NCI-H2107 (cell line): Measurements from ENCODE around the gene SINHCAF.
"Not testable (repeated sequence)": the region's sequence is repeated elsewhere in the genome, so short reads cannot be mapped to it uniquely, and the experiment has no call there.

Source experiments
- DNase-seq: peaks from one replicate; lab custom pipeline; 2025; lab: John Stamatoyannopoulos, UW

The SINHCAF gene

DNA sequence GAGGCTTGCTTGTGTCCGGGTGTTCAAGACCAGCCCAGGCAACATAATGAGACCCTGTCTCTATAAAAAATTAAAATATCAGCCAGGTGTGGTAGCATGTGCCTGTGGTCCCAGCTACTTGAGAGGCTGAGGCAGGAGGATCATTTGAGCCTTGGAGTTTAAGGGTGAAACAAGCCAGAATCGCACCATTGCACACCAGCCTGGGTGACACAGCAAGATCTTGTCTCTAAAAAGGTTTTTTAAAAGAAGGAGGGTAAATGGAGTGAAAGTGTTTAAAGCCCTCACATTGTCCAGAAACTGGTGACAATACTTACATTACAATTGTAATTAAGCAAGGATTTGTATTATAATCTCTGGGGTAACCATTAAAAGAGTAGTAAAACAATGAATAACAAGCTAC is 64.2 kb downstream of the SINHCAF start:
- no peak for DNase-seq

DNA sequence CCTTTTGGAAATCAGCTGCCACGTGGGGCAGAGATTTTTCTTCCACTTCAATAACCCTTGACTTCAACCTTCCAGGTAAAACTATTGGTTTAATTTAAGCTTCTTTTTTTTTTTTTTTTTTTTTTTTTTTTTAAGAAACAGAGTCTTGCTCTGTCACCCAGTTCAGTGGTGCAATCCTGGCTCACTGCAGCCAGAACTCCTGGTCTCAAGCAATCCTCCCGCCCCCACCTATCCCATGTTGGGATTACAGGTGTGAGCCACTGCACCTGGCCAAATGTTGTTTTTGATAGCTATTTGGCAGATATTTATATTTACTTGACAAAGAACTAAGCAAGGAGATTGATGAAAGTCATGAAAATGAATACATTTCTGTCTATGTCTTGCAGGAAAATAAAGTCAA is 65.1 kb downstream of the SINHCAF start:
- DNase-seq: no peak

DNA sequence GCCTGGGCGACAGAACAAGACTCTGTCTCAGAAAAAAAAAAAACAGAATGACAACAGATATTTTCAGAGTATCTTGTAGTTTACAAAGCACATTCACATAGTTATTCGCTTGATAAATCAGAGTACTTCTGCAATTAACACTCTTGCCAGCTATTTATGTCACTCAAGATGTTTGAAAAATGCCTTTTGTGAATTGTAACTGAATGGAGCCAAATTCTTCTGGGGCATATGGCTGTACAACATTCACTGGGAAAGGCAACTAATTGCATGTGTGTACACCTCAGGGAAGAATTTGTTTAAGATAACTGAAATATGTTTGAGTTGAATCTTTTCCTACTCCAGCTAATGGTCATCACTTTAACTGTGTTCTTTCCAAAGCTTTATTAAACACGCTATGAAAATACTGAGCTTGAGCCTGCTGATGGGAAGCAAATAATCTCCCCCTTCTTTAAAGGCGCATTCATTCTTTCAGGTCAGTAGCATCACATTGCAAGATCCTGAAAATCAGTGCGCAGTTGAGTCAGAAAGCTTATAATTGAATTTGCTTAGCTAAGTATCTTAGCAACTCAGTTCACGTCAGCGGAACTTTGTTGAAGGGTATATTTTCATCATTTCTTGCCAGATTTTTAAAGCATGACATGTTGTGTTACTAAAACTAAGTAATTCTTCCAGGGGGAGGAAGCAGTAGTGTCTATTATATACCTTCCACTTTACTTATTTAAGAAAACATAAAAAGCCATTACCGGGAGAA is 66.6 kb downstream of the SINHCAF start:
- DNase-seq: no peak

DNA sequence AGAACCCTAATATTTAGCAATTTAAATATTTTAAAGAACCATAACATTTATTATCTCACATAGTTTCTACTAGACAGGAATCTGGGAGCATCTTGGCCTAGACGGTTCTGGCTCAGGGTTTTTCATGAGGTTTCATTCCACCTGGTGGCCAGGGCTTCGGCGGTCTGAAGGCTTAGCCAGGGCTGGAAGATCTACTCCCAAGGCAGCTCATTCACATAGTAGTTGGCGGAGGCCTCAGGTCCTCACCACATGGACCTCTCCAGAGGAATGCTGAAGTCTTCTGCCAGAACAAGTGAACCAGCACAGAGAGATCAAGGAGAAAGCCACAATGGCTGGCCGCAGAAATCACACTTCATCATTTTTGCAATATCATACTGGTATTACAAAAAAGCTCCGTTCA is 68.2 kb downstream of the SINHCAF start:
- DNase-seq: no peak

DNA sequence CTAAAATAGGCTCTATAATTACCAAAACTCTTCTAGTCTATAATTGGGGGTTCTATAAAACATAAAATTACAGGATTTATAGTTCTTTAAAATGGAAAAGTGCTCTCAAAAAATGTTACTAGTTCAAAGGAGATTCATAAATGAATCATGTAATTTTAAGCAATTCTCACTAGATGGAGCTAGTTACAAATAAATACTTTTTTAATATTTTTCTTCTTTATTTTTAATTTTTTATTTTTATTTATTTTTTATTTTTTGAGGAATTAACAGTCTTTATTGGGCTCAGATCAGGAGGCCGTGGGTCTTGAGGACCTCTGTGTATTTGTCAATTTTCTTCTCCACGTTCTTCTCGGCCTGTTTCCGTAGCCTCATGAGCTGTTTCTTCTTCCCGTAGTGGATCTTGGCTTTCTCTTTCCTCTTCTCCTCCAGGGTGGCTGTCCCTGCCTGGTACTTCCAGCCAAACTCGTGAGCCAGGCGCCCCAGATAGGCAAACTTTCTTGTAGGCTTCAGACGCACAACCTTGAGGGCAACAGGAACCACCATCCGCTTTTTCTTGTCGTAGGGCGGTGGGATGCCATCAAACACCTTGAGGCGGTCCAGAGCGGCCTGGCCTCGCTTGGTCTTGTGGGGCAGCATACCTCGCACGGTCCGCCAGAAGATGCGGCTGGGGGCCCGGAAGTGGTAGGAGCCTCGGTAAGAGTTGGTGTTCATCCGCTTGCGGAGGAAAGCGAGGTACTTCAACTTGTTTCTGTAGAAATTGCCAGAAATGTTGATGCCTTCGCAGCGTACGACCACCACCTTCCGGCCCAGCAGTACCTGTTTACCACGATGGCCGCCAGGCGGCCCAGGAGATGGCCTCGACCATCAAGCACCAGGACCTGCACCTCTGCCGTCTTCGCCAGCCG is 74.0 kb downstream of the SINHCAF start:
- DNase-seq: not testable (repeated sequence)

DNA sequence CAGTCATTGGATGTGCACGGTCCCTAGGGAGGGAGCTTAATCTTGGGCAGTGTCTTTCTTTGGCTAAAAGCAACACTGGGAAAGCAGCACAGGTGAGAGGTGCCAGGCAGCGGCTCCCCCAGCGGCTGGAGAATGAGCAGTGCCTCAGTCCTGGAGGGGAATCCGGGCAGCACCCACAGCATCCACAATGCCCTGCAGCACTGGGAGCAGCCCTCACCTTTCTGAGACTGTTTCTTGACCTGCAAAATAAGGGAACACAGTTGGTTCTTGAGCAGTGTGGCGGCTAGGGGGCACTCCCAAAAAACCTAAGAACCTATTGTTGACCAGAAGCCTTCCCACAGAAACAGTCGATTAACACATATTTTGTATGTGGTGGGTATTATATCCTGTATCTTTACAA is 75.8 kb downstream of the SINHCAF start:
- DNase-seq: no peak

DNA sequence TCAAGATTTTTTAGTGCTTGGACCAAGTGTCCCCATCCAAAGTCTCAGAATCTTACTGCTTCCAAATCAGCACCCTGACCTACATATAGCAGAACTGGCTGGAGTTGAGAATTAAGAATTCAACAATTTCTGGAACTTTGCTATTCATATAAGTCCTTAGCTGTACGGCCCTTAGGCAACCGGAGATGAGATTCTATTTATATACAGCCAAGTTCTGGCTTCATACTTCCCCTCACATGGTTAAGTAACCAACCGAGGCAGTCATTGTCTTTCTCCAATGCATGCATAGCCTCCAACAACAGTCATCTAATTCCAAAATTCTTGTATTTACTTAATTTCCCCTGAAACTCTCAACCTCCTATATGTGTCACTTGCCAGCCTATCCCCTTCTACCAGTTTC is 76.6 kb downstream of the SINHCAF start:
- DNase-seq: no peak

DNA sequence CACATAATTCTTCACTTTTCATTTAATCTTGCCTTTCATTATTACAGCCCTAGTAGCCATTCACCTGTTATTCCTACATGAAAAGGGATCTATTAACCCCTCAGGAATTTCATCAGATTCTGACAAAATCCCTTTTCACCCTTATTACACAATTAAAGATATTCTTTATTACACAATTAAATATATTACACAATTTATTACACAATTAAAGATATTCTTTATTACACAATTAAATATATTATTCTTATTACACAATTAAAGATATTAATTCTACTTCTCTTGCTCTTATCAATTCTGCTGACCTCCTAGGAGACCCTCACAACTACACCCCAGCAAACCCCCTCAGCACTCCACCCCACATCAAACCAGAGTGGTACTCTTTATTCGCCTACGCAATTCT is 77.1 kb downstream of the SINHCAF start:
- no peak for DNase-seq

DNA sequence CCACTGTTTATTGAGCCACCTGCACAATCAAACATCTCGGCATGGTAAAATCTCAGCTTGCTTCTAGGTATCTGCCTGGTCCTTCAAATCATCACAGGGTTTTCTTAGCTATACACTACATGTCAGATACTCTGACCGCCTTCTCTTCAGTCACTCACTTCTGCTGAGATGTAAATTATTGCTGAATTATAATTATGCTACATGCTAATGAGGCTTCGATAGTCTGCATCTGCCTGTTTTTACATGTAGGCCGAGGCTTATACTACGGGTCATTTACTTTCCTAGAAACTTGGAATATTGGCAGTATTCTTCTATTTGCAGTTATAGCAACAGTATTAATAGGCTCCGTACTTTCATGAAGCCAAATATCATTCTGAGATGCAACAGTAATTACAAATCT is 77.6 kb downstream of the SINHCAF start:
- DNase-seq: no peak

DNA sequence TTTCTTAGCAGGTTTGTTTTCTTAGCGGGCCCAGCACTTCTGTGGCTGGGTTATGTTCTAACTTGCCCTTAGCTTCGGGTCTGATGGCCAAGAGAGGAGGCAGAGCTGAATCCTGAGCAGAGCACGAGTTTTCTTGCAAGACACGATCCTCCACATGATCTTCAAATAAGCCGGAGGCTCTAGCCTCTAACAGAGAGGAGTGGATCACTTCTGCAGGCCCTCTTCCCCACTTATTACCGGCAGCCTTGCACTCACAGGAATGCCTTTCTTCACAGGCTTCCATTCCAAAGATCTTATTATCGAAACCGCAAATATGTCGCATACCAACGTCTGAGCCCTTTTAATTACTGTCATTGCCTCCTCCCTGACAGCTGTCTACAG is 79.5 kb downstream of the SINHCAF start:
- no peak for DNase-seq

DNA sequence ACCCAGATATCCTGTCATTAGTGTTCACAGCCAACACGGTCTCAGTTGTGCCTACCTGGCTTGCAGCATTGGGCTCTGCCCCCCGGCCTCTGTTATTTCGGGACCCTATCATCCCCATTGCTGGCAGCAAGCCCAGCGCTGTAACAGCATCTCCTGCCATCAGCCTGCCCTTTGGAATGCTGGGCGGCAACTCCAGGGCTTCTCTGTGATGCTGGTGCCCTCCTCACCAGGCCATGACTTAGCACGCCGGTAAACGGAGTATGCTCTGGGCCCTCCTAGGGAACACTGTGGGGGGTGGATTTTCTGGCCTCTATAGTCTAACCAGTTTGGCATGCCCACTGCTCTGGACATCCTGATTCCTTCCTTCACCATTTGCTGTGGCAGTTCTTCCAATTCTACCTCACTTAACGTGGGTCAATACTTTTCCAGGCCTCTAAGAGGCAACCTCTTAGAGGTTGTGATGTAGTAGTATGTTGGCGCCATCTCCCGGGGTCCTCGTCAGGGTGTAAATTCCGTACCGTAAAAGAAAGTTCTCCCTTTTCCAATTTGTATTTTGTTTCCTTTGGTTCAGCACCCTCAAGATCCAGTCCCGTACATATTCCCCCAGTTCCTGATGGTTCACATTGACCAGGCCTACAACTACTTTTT is 80.0 kb downstream of the SINHCAF start:
- DNase-seq: no peak

DNA sequence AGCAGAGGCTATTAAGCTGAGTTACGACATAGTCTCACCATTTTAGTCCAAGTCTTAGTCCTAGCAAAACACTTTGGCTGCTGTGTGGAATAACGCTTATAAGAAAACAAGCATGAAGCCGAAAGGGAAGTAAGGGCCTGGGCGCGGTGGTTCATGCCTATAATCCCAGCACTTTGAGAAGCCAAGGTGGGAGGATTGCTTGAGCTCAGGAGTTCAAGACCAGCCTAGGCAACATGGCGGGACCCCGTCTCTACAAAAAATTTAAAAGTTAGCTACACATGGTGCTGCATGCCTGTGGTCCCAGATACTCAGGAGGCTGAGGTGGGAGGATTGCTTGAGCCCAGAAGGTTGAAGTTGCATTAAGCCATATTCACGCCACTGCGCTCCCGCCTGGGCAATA is 83.5 kb downstream of the SINHCAF start:
- DNase-seq: not testable (repeated sequence)

DNA sequence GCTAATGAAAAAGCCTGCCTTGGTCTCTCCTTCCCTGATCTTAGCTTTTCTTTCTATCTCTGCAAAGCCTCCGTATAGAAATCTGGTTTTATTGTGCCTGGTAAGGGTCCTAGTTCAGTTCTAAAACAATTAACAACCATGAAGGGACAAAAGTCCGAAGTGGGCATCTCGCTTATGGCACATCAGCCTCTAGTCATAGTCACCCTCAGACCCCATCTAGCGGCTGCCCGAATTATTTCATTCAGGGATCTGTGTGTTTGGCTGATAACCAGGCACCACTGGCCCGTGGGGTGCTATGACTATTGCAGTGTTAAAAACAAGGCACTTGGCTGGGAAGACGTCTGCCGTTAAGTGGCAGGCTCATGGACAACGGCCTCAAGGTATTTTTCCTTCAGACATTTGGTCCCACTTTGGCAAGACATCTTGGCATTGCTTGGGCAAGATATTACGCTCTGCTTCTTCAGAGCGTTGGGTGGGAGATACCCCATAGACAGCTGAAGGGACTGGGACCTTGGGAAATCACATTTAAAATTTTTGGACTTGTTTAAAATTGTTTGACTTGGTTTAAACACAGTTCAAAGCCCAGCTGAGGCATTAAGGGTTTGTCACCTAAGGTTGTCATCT is 87.1 kb downstream of the SINHCAF start:
- peak; percentile 70 for DNase-seq

DNA sequence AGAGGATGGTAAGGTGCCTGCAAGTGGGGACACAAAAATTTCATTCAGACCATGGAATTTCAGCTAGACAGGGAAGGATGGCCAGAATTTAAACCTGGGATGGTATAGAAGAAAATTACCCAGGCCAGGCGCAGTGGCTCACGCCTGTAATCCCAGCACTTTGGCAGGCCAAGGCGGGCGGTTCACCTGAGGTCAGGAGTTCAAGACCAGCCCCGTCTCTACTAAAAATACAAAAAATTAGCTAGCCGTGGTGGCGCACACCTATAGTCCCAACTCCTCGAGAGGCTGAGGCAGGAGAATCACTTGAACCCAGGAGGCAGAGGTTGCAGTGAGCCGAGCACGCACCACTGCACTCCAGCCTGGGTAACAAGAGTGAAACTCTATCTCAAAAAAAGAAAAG is 87.6 kb downstream of the SINHCAF start:
- not testable (repeated sequence) for DNase-seq

DNA sequence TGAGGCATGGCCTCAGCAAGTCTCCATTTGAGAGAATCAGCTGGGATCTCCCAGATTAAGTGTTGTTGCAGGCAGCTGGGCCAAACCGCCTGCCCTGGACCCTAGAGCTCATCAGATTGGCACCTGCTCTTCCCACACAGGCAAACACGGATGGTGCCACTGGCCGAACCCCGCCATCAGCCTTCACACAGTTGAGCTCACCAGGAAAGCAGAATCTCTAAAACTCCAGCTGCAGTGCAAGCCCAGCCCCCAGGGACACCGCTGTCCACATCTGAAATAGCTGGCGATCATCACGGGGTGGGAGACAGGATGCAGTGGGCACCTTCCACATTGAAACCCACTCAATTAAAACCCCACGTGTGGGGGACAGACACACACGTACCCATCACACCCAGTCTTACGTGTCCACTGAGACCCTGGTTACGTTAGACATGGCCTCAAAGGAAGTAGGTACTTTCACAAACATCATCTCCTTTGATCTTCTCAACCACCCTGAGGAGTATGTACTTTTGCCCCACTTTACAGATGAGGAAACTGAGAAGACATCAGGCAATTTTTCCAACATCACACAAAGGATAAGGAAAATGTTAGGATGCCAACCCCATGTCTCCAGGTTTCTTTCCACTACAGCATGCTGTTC is 88.8 kb downstream of the SINHCAF start:
- DNase-seq: no peak

DNA sequence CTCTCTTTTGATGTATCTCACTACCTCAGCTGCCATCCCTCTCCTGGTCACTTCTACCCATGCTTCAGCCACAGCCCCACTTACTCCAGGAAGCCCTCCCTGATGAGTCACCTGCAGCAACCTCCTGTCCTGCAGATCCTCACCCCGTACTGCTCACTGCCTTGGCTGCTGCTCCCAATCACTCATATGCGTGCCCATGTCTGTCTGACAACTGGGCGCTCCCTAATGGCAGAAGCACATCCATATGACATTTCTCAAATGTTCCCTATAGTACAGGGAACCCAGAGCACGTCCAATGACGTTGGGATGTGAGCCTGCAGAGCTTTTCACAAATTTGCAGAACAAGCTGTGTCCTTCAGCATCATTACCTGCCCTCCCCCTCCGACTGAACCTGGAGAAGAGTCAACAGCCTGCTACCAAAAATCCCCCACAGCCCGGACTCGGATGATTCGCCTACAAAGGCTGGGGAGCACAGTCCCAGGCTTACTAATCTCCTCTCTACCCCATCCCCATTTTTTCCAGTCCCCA is 90.0 kb downstream of the SINHCAF start:
- no peak for DNase-seq

DNA sequence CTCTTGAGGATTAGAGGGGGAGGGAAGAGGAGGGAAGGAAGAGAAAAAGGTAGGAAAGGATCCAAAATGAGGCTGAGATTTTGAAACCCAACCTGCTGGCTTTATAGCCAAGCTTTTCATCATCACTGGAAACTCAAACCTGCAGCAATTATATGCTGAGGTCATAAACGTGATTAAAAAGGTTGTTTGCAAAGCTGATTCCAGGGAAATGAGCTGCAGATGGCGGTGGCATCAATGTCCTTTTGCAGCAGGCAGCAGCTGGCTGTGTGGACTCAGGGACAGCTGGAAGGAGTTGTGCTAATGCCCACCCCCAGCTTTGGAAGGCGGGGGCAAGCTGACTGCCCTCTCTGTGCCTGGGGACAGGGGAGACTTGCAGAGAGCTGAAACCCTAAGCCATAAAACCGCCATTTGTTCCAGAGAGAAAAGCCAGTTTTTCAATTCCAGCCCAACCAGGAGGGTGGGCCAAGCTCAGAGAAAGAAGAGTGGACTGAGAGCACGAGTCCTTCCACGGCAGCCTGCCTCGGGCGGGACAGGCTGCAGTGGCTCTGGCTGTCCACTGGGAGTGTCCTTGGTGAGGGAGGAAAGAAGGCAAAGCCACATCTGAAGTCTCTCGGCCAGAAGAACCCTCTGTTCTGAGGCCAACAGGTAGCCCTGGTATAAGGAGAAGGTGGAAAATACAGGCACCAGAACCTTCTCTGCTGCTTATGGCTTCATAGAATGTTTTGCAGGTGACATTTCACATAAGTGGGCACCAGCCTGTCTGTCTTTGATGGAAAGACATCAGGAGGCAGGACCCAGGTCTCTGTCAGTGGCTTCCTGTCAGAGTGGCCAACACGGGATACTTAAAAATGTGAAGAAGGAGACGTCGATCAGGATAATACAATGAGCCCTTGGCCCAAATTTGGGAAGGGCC is 90.7 kb downstream of the SINHCAF start:
- peak; percentile 91 for DNase-seq

DNA sequence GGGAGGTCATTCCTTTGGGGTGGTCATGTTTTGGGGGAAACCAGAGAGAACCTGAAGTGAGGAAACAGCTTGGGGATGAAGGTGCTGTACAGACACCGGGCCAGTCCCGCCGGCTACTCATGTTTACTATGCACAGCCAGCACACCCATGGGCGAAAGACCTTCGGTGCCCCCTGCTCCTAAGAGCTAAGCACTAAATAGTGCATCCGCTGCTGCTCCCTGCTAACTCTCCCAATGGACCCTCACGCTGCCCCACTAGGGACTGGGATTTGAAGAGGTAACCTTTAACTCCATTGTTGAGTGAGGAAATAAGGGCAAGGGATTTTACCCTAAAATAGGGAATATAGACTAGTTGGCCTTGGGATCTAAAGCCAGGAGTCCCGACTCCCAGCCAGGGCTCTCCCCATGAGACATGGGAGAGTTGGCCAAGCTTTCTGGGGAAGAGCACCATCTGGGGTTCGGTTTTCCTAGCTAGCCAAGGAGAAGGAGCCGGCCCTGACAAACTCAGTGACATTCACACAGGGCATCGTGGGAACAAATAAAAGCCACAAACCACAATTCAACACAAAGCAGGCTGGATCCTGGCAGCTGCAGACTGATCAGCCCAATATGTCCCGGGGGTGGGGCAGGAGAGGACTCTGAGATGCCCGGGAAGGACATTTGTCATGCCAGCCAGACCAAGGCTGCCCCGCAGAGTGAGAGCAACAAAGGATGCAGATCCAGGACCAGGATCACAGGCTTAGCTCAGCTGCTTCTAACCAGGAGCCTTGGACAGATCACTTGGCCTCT is 91.7 kb downstream of the SINHCAF start:
- DNase-seq: peak; percentile 76

DNA sequence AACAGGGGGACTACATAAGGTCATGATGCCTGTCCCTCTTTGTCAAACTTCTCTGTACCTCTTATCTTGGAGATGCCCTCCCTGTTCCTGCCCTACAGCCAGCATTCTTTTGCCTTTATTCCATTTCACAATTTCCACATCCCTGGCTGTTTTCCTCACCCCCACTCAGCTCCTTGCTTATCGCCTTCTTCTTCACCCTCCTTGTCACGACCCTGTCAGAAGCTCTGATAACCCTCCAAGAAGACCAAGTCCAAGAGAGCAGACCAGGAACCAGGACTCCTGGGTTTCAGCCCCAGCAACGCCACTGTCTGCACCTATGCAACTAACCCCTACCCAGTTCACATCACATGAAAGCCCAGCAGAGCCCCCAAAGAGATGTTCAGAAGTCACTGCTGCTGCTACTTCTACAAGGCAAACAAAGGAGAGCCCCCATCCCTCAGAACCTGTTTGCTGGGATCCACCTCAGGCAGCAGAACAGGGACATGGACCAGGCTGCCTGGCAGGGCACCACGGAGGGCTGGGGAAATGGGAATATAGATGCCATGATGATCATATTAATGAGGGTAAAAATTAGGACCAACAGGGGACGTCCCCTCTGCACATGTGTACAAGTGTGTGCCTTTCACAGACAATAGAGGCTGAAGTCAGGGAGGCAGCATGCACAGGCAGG is 92.8 kb downstream of the SINHCAF start:
- no peak for DNase-seq
